Liver (tissue), 9 donors: ENCODE measurements around the gene CTLA4. TPM values are rescaled to one million over a fixed set of nuclear protein-coding genes. Genes with fewer than 3 reads are reported as not detected.

Experiments used
- DNase-seq: peaks from one replicate; pipeline ENCODE4 v3.0.0-alpha.2; 2017; ENCODE audit warnings: low spot score
- H3K27ac ChIP-seq, 2 donors: one replicate each; pipeline ENCODE4 v1.7.0; 2013; ENCODE audit warnings: inconsistent platforms in 2 of 2, low read length in 2 of 2, control low read depth in 1 of 2, low read depth in 1 of 2, mild to moderate bottlenecking in 1 of 2
- H3K27me3 ChIP-seq, 4 donors: one replicate each; pipeline versions ENCODE4 v1.6.1 to v1.7.0; 2013; ENCODE audit warnings: low read length in 3 of 4, inconsistent platforms in 1 of 4, mild to moderate bottlenecking in 1 of 4, moderate library complexity in 1 of 4; ENCODE audit not compliant: control insufficient read depth in 4 of 4, insufficient read depth in 4 of 4
- H3K36me3 ChIP-seq, 4 donors: one replicate each; pipeline versions ENCODE4 v1.6.1 to v1.7.0; 2013; ENCODE audit warnings: low read length in 3 of 4, mild to moderate bottlenecking in 3 of 4, low read depth in 1 of 4, moderate library complexity in 1 of 4; ENCODE audit not compliant: control insufficient read depth in 4 of 4, insufficient read depth in 3 of 4
- H3K4me1 ChIP-seq, 4 donors: one replicate each; pipeline versions ENCODE4 v1.6.1 to v1.7.0; 2013; ENCODE audit warnings: low read length in 3 of 4, mild to moderate bottlenecking in 3 of 4, moderate library complexity in 1 of 4; ENCODE audit not compliant: control insufficient read depth in 4 of 4, insufficient read depth in 4 of 4
- H3K4me3 ChIP-seq, 3 donors: one replicate each; pipeline versions ENCODE4 v1.6.1 to v1.7.0; 2013; ENCODE audit warnings: low read length in 3 of 3, control low read depth in 1 of 3, low read depth in 1 of 3, mild to moderate bottlenecking in 1 of 3
- H3K9ac ChIP-seq, 2 donors: one replicate each; pipeline ENCODE4 v1.7.0; 2013; ENCODE audit warnings: low read length in 2 of 2, mild to moderate bottlenecking in 2 of 2, moderate library complexity in 2 of 2, control low read depth in 1 of 2, low read depth in 1 of 2
- H3K9me3 ChIP-seq, 4 donors: one replicate each; pipeline versions ENCODE4 v1.6.1 to v1.7.0; 2013; ENCODE audit warnings: low read length in 3 of 4; ENCODE audit not compliant: control insufficient read depth in 4 of 4
- ATF3 ChIP-seq: IDR thresholded peaks from 2 replicates; pipeline ENCODE4 v1.6.1; 2016; ENCODE audit warnings: antibody characterized with exemption
- CTCF ChIP-seq: fragments of 150-350 bp; IDR thresholded peaks from 2 replicates; pipeline ENCODE4 v1.5.1; 2017; ENCODE audit warnings: improper control_type of control experiment, low read depth, low read length; ENCODE audit not compliant: missing input control
- EGR1 ChIP-seq, 2 donors: IDR thresholded peaks; 2 replicates each; pipeline ENCODE4 v1.6.1; 2016 to 2018; ENCODE audit warnings: antibody characterized with exemption in 2 of 2, low read depth in 2 of 2
- FOXA1 ChIP-seq: IDR thresholded peaks from 2 replicates; pipeline ENCODE4 v1.6.1; 2016; ENCODE audit warnings: antibody characterized with exemption
- GABPA ChIP-seq, 2 donors: IDR thresholded peaks in 1 of 2; conservative IDR thresholded peaks in 1 of 2; 2 replicates each; pipeline ENCODE4 v1.6.1; 2016; ENCODE audit warnings: antibody characterized with exemption in 2 of 2, mild to moderate bottlenecking in 1 of 2, moderate library complexity in 1 of 2
- HNF4A ChIP-seq, 2 donors: conservative IDR thresholded peaks; 2 replicates each; pipeline ENCODE4 v1.6.1; 2016; ENCODE audit warnings: antibody characterized with exemption in 2 of 2, mild to moderate bottlenecking in 2 of 2
- HNF4G ChIP-seq: IDR thresholded peaks from 2 replicates; pipeline ENCODE4 v1.6.1; 2016; ENCODE audit warnings: antibody characterized with exemption
- JUND ChIP-seq, 2 donors: IDR thresholded peaks; 2 replicates each; pipeline ENCODE4 v1.6.1; 2016; ENCODE audit warnings: antibody characterized with exemption in 2 of 2
- NR2F2 ChIP-seq: IDR thresholded peaks from 2 replicates; pipeline ENCODE4 v1.6.1; 2016; ENCODE audit warnings: antibody characterized with exemption
- REST ChIP-seq: IDR thresholded peaks from 2 replicates; pipeline ENCODE4 v1.6.1; 2016; ENCODE audit warnings: antibody characterized with exemption, mild to moderate bottlenecking
- RXRA ChIP-seq, 2 donors: IDR thresholded peaks; 2 replicates each; pipeline ENCODE4 v1.6.1; 2017 to 2018; ENCODE audit warnings: antibody characterized with exemption in 2 of 2, mild to moderate bottlenecking in 1 of 2
- SP1 ChIP-seq: IDR thresholded peaks from 2 replicates; pipeline ENCODE4 v1.6.1; 2018; ENCODE audit warnings: antibody characterized with exemption, mild to moderate bottlenecking
- TAF1 ChIP-seq: conservative IDR thresholded peaks from 2 replicates; pipeline ENCODE4 v1.6.1; 2016; ENCODE audit warnings: antibody characterized with exemption, mild to moderate bottlenecking
- YY1 ChIP-seq: IDR thresholded peaks from 2 replicates; pipeline ENCODE4 v1.6.1; 2016; ENCODE audit warnings: antibody characterized with exemption, mild to moderate bottlenecking
- ZBTB33 ChIP-seq: IDR thresholded peaks from 2 replicates; pipeline ENCODE4 v1.6.1; 2016; ENCODE audit warnings: antibody characterized with exemption
- WGBS: extraction: QIAGEN DNeasy Blood & Tissue Kit; methylation state at CpG from one replicate; pipeline ENCODE4 v1.1.7; 2013; 5-methylcytosine and 5-hydroxymethylcytosine counted together
- polyA plus RNA-seq, 2 donors: library from polyadenylated mRNA; stranded (reverse) in 1 of 2; unstranded in 1 of 2; fragments of 200-250 nt in 1 of 2; fragments of >200 nt in 1 of 2; fragmentation: Nextera tagmentation in 1 of 2; extraction: Ambion mirVana in 1 of 2; gene quantifications; one replicate each; pipeline versions ENCODE4 v1.2.1 to v1.2.3, GENCODE V29; 2013 to 2015
- total RNA-seq, 2 donors: library from RNA; depleted of rRNA; stranded (reverse); fragments of >200 nt; gene quantifications; one replicate each; pipeline ENCODE4 v1.2.3, GENCODE V29; 2014
- donor health status: healthy.
- donor health status: healthy.
- donor health status: healthy.
- donor health status: healthy.
- donor health status: healthy.

CTLA4 gene
- total and polyA plus RNA-seq, 4 donors = 0.17 TPM; not detected in 3

- WGBS = 94% methylated on average over 7 of the region's 7 CpGs
- TF ChIP-seq ATF3 (no peak), FOXA1 (no peak), SP1 (no peak), HNF4A (conservative IDR thresholded peaks at IDR 0.05) (no peak), JUND (IDR thresholded peaks at IDR 0.05) (no peak), RXRA (IDR thresholded peaks at IDR 0.05) (no peak), CTCF (no peak), YY1 (no peak)
Measured at GRCh38 chr2:203893840-203894239, 26.3 kb downstream of the CTLA4 start.

GRCh38 chr2:203894262-203894661 lies 26.7 kb downstream of the CTLA4 start:
- H3K27ac ChIP-seq = no peak overlapping the region
- H3K4me3 ChIP-seq = no peak overlapping the region
- DNase-seq = no peak
- TF ChIP-seq FOXA1 = no peak
- no peak for TF ChIP-seq JUND (IDR thresholded peaks at IDR 0.05)
- no peak for TF ChIP-seq SP1
- no peak for TF ChIP-seq GABPA (IDR thresholded peaks at IDR 0.05 in 1 of 2, conservative IDR thresholded peaks at IDR 0.05 in 1 of 2)
- TF ChIP-seq REST = no peak
- TF ChIP-seq ZBTB33 = no peak
- TF ChIP-seq RXRA (IDR thresholded peaks at IDR 0.05) = no peak
- TF ChIP-seq ATF3 = no peak
- TF ChIP-seq YY1 = no peak
- no peak for TF ChIP-seq HNF4A (conservative IDR thresholded peaks at IDR 0.05)
- no peak for TF ChIP-seq HNF4G
- TF ChIP-seq EGR1 (IDR thresholded peaks at IDR 0.05; ENCODE audit: low read depth in 2 of 2) = no peak
- no peak for TF ChIP-seq NR2F2
- no peak for TF ChIP-seq TAF1
- no peak for TF ChIP-seq CTCF
- no peaks in the 10 kb centered on the region for H3K4me1 ChIP-seq
- H3K9ac ChIP-seq = no peak overlapping the region
- WGBS = 90% methylated on average over 1 of the region's 1 CpG
- no peaks in the 10 kb centered on the region for H3K27me3 ChIP-seq
- no peaks in the 10 kb centered on the region for H3K36me3 ChIP-seq
- no peaks in the 10 kb centered on the region for H3K9me3 ChIP-seq

More at GRCh38 chr2:203893840-203894239, 26.3 kb downstream of the CTLA4 start:
- DNase-seq = no peak
- H3K4me1 ChIP-seq = no peaks in the 10 kb centered on the region
- H3K27me3 ChIP-seq = no peaks in the 10 kb centered on the region
- H3K9ac ChIP-seq = no peak overlapping the region
- no peaks in the 10 kb centered on the region for H3K9me3 ChIP-seq
- H3K27ac ChIP-seq = no peak overlapping the region
- no peak overlapping the region for H3K4me3 ChIP-seq
- H3K36me3 ChIP-seq = no peaks in the 10 kb centered on the region
